Measurements from ENCODE around the gene FLNB.

- TF ChIP-seq USF2 (CRISPR knock-in tag; IDR thresholded peaks at IDR 0.05), result no peak
- no peak for TF ChIP-seq GRHL2 (CRISPR knock-in tag; IDR thresholded peaks at IDR 0.05; ENCODE audit: insufficient replicate concordance, severe bottlenecking)
- peak; percentile 15; the same call in 1 of the 2 replicates for TF ChIP-seq CTCF (IDR thresholded peaks at IDR 0.05)
- no peak for TF ChIP-seq ZBTB21 (CRISPR knock-in tag; IDR thresholded peaks at IDR 0.05; ENCODE audit: borderline replicate concordance)
- no peak for TF ChIP-seq TCF7 (CRISPR knock-in tag; IDR thresholded peaks at IDR 0.05; ENCODE audit: low read depth)
- TF ChIP-seq FOXJ3 (CRISPR knock-in tag; IDR thresholded peaks at IDR 0.05; ENCODE audit: borderline replicate concordance), result no peak
These were observed 46.3 kb upstream of the FLNB start for GRCh38 chr3:57961828-57962447.
